DOHH2 (cell line): ENCODE measurements around the gene SDR9C7.

Experiments
- CTCF ChIP-seq: fragments of 200-600 bp; sonication (generic); IDR thresholded peaks from one replicate; pipeline ENCODE4 v1.5.1; 2014; ENCODE audit warnings: antibody characterized with exemption, mild to moderate bottlenecking, low read depth, low read length; ENCODE audit not compliant: poor library complexity, severe bottlenecking
- EZH2phosphoT487 ChIP-seq: fragments of 200-600 bp; sonication (generic); IDR thresholded peaks from 2 replicates; pipeline ENCODE4 v1.6.1; 2017; ENCODE audit warnings: borderline replicate concordance, mild to moderate bottlenecking, antibody characterized with exemption, low read length, moderate library complexity, mixed read lengths

DNA sequence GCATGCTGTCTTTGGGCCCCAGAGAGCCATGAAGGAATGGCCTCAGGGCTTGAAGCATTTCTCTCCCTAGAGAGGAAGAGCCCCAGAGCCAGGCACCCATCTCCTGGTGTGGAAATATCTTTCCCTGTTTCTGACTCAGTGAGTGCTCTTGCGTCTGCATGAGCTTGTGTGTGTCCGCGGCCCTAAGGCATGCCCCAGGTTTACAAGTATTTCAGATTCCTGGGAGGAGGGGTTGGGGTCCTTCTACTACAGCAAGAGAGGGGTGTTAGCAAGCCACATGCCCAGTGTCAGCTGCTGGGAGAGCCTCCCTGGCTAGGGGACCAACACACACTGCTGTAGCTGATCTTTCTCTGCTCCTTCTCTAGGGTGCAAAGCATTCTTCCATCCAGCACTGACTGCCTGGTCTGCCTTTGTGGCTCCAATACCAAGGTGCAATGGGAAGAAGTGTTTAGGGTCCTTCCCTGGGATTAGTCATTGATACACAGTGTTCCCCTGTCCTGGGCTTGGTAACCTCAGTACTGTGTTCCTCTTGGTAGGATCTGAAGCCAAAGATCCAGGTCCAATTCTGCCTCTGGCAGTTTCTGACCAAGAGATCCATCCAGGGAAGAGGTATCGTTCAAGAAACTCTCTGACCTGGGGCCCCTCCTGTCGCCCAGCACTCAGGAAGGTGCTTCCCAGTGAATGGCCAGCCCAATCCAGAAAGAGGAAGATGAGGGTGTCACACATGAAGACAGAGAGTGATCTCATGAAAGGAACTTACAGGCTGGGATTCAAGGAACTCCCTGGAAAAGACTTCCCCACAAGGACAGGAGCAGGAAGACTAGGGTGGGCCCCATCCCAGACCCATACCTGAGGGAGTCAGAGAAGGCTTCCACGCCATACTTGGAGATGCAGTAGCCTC is 20.1 kb upstream of the SDR9C7 start:
- TF ChIP-seq CTCF = no peak
- no peak for TF ChIP-seq EZH2phosphoT487
